HG03196 (cell line): ENCODE data around the gene CCR4.
"Not testable (repeated sequence)": the region's sequence is repeated elsewhere in the genome, so short reads cannot be mapped to it uniquely, and the experiment has no call there.

Source experiments
- ATAC-seq: cut with Tn5 transposase; IDR thresholded peaks from one replicate; pipeline ENCODE4 v1.9.1; 2021; ENCODE audit not compliant: unreplicated experiment

CCR4 gene

DNA sequence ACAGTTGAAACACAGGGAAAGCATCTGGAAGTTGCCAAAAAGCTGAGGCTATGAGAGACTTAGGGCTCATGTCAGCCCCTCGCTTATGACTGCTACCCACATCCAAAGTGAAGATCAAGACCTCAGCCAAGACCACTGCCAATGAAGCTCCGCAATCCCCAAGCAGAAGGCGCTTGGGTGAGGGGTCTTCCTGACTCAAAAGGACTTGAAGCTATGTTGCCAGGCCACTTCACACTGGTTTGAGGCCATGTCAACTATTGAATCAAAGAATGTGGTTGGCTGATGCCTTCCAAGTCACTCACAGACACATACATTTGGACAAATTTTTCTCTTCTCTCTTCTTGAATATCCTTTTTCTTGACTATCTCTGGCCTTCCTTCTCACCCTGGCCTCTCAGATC lies 928 bp upstream of the CCR4 start:
- ATAC-seq = no peak

DNA sequence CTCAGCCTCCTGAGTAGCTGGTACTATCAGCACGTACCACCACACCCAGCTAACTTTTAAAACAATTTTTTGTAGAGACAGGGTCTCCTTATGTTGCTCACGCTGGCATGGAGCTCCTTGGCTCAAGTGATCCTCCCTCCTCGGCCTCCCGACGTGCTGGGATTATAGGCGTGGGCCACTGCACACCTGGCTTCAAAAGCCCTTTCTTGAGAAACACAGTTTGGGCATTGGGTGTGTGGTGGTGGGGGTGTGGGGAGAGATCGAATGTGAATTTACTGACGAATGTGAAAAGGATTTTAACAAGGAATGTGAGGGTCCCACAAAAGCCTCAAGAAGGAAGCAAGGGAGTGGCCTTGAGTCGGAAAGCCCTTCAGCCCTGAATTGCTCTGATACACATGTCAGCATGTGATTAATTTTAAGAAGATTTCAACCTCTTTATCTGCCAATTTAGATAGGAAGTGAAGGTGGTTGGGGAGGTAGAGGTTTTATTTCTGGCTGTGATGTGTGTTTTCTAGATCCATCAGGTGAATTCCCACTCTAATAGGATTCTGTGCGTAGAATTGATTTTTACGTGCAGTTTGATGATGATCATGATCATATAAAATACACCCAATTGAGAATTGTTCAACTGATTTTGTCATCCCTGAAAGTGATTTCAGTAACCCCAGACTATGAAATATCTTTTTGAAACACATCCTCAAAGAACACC lies 1.1 kb downstream of the CCR4 start:
- ATAC-seq = no peak

DNA sequence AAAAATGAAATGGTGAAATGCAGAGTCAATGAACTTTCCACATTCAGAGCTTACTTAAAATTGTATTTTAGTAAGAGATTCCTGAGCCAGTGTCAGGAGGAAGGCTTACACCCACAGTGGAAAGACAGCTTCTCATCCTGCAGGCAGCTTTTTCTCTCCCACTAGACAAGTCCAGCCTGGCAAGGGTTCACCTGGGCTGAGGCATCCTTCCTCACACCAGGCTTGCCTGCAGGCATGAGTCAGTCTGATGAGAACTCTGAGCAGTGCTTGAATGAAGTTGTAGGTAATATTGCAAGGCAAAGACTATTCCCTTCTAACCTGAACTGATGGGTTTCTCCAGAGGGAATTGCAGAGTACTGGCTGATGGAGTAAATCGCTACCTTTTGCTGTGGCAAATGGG lies 3.1 kb downstream of the CCR4 start:
- ATAC-seq = no peak

DNA sequence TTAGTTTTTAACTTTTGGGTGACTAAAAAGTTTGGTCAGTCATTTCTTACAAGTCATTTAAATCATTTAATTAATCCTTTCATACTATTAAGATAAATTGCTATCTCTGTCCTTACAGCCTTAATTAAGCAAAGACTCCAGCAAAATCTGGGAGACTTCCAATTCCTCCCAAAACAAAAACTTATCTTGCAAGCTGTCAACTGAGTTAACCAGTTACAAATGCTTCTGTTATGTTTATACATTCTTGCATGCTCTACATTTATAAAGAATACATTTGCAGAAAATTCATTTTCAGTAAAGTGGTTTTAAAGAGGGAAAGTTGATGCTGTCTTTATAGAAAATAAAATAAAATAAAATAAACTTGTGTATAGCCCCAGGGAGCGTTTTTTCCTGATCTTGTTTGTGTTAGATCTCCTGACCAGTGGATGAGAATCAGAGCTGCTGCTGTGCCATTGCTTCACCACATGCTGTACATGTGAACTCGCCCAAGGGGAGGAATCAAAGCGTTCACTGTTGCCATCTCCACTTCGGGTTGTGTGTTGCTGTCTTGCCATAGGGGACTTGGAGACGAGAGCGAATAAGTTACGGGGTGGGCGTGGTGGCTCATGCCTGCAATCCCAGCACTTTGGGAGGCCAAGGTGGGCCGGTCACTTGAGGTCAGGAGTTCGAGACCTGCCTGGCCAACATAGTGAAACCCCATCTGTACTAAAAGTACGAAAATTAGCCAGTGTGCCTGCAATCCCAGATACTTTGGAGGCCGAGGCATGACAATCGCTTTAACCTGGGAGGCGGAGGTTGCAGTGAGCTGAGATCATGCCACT lies 5.5 kb downstream of the CCR4 start:
- ATAC-seq = no peak

DNA sequence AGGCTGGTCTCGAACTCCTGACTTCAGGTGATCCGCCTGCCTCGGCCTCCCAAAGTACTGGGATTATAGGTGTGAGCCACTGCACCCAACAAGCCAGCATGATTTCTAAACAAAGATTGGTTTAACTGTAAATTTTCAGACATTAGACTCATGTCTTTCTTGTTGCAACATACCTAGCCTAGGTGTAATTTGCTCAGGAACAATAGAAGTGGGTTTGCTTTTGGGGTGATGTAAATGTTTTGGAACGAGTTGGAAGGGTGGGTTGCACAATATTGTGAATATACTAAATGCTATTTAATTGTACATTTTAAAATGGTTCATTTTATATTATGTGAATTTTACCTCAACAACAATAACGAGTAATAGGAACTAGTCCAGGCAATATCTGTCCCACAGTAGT lies 7.1 kb downstream of the CCR4 start:
- ATAC-seq = no peak

DNA sequence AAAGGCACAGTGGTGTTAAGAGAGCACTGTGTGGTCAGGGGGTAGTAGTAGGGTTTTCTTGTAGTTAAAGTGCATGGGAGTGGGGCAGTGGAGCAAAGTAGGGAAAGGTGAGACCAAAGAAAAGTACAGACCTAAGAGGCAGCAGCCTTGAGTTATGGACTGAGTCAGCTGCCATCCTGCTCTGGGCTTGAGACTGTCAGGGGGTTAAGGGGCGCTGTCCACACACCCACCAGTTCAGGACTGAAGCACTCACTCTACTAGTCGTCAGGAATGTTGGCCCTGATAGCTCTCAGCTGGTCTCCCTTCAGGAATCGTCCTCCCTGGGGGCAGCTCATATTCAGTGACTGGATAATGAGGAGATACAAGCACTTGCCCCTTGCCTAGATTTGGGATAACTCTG lies 7.9 kb downstream of the CCR4 start:
- no peak for ATAC-seq

DNA sequence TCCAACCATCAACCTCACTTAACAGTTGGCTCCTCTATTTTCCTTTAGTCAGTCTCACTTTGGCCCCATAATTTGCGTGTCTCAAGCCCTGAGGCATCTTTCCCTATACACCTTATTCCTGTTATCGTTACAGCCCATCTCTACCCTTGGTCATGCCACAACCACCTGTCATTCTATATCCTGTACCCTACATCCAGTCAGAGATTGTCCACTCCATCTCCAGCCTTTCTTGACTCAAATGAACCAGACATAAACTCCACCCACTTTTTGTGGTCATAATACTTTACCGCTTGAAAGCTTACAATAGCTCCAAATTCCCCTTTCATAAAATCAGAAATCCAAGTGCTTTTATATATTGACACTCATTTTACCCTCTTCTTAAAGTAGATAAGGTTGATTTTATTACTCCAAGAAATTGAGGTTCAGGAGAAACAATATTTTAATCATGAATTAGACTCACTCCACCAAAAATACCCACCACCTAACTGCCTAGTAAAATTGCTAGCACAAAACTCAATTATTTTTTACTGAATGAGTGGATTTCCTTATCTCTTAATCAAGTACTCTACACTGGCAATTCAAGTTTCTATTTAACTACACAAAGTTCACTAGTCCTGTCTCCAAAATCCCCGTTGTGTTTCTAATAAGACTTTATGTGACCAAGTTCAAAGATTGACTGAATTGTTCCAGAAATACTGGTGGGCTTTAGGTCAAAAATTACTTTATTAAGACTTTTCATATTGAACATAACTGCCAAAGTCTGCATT lies 9.1 kb downstream of the CCR4 start:
- no peak for ATAC-seq

DNA sequence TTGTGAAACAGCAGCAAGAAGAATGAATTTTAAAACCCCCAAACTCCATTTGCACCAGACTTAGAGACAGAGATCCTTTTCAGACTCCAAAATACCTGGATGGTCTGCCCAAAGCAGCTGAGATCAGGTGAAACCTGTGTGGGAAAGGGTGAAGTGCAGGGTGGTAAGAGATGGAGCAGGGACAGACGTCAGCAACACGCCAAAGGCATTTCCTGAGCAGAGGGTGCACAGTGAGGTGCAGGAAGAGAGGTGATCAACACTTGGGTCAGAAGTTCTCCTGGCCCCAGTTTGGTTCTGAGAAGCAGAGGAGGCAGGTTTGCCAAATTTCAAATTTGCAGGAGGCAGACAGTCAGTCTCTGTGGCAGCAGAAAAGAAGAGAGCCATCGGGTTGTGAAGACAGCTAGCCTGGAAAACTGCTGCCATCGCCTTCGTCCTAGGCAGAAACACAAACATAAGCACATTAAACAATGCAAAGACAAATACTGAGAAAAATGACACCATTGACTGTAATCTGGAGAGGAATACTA lies 9.8 kb downstream of the CCR4 start:
- no peak for ATAC-seq

DNA sequence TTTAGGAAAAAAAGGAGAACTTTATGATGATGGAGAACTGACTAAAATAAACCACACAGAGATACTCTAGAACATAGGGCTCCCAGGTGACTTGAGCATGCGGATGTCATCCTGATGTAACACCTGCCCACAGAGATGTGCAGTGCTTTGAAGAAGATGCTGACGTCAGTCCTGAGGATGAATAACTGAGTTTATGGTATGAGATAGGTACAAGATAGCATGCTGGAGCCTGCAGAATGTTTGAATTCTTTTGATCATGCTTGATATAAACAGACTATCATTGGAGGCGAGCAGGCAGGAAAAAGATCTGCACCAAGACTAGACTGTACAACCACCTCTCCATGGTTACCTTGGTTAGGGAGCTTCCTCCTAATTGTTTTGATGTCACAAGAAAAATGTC lies 12.4 kb downstream of the CCR4 start:
- no peak for ATAC-seq

DNA sequence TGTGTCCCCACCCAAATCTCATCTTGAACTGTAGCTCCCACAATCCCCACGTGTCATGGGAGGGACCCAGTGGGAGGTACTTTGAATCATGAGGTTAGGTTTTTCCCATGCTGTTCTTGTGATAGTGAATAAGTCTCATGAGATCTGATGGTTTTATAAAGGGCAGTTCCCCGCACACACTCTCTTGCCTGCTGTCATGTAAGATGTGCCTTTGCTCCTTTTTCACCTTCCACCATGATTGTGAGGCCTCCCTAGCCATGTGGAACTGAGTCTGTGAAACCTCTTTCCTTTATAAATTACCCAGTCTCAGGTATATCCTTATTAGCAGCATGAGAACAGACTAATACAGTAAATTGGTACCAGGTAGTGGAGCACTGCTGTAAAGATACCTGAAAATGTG lies 13.3 kb downstream of the CCR4 start:
- not testable (repeated sequence) for ATAC-seq

DNA sequence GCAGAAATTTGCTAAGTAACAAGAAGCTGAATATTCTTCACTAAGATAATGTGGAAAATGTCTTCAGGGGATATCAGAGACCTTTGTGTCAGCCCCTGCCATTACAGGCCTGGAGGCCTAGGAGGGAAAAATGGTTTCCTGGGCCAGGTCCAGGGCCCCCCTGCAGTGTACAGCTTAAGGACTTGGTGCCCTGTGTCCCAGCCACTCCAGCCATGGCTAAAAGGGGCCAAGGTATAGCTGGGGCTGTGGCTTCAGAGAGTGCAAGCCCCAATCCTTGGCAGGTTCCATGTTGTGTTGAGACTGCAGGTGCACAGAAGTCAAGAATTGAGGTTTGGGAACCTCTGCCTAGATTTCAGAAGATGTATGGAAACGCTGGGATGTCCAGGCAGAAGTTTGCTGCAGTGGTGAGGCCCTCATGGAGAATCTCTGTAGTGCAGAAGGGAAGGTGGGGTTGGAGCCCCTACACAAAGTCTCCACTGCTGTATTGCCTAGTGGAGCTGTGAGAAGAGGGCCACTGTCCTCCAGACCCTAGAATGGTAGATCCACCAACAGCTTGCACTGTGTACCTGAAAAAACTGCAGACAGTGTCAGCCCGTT lies 14.3 kb downstream of the CCR4 start:
- not testable (repeated sequence) for ATAC-seq

DNA sequence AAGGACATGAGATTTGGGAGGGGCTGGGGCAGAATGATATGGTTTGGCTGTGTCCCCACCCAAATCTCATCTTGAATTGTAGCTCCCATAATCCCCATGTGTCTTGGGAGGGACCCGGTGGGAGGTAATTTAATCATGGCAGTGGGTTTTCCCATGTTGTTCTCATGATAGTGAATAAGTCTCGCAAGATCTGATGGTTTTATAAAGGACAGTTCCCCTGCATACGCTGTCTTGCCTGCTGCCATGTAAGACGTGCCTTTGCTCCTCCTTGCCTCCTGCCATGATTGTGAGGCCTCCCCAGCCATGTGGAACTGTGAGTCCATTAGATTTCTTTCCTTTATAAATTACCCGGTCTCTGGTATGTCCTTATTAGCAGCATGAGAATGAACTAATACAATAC lies 15.2 kb downstream of the CCR4 start:
- not testable (repeated sequence) for ATAC-seq

DNA sequence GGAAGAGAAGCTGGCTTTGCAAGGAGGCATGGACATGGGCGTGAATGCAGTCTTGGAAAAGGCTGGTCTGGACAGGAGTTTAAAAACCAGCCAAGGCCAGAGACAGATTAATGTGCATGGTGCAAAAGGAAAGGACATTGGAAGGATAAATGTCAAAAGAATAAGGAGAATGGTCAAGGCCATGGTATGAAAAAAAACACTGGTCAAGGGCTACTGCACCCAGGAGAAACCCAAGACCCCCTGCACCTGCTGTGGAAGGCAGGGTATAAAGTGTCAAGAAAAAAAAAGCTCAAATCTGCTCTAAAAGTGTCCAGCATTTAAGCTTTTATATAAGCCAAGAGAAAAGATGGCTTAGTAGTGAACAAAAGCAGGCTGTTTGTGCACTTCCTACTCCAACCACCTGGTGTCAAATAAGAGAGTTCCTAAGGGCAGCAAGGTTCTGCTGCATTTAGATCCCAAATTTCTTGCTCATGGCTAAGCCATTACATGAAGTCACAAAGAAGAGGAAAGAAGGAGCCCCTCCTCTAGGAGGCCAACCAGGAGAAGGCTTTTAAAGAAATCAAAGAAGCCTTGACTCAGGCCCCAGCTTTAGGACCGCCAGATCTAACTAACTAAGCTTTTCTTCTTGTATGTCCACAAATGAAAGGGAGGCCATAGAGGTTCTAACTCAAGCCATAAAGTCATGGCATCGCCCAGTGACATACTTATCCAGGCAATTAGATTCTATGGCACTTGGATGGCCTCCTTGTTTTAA lies 16.9 kb downstream of the CCR4 start:
- no peak for ATAC-seq

DNA sequence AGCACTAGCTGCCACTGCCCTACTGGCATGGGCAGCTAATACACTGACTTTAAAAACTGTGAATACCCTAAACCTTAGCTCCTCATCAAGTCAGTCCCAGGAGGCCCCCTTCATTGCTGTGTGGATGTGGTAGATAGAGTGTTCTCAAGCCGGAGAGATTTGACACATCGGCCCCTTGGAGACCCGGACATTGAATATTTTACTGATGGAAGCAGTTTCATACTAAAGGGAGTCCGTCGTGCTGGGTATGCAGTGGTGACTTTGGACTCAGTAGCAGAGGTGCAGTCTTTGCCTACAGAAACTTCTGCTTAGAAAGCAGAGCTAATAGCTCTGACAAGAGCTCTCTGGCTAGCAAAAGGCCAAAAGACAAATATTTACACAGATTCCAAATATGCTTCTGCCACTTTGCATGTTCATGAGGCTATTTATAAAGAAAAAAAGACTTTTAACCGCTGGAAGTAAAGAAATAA lies 17.5 kb downstream of the CCR4 start:
- no peak for ATAC-seq

DNA sequence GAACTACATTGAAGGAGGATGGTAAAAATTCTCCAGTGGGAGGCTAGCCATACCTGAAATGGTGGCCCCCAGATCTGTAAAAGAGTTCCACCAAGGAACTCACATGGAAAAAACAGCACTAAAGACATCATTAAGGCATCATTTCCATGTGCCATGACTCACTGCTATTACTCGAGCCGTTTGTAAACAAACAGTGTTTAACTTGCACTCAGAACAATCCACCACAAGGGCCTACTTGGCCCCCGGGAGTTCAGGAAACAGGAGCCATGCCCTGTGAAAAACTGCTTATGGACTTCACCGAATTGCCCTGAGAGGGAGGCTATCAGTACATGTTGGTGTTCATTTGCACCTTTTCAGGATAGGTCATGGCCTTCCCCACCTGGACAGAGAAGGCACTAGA lies 18.2 kb downstream of the CCR4 start:
- ATAC-seq = no peak

DNA sequence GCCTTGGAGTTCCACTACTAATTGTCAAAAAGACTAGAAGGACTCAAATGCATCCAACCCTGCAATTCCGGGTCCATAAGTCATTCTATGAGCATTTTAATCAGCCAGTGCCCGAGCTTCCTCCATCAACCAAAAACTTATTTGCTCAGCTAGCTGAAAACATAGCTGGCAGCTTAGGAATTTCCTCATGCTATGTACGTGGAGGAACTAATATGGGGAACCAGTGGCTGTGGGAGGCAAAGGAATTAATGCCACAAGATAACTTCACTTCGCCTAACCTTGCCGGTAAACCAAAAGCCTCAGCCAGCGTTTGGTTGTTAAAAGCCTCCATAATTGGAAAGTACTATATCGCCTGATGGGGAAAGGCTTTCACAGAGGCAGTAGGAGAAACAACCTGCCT lies 19.8 kb downstream of the CCR4 start:
- ATAC-seq = not testable (repeated sequence)

DNA sequence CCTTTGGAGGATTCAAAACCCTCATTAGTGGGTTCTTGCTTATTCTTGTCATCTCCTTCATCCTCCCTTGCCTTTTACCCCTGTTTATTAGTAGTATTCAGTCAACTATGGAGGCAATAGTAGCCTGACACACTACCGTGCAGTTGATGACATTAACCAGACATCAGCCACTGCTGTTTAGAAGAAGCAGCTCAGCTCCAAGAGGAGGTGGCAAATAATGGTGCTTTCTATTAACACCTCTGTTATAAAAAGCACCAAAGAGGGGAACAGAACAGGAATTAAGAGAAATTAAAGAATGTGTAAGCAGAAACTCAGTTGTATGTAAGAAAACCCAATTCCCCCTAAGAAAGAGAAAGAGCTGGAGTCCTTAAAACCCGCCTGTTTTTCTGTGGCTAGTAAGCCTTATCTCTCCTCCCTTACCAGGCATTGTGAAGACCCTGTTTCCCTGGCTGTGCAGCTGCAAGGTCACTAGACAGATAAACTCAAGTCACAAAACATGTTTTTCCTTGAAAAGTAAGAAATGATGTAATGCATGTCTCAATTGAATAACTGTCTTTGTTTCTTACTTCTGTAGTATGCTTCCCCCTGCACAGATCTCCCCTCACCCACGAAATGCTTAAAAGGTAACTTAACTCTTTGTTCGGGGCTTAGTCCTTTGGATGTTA lies 21.2 kb downstream of the CCR4 start:
- ATAC-seq = no peak

DNA sequence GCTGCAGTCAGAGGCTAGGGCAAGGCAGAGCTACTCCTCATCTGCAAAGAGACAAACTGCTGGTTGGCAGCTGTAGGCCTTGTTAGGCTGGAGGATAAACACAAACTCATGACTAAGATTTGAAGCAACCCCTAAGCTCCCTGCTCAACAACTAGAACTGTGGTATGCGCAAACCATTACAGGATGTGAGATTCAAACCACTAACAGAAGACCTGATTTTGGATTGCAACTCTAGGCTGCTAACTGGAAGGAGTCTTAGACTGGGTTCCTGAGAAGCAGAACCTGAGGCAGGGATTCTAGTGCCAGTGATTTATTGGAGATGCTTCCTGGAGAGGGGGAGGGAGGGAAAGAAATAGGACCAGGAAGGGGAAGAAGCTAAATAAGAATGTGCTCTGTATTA lies 22.5 kb downstream of the CCR4 start:
- ATAC-seq = peak; percentile 55

DNA sequence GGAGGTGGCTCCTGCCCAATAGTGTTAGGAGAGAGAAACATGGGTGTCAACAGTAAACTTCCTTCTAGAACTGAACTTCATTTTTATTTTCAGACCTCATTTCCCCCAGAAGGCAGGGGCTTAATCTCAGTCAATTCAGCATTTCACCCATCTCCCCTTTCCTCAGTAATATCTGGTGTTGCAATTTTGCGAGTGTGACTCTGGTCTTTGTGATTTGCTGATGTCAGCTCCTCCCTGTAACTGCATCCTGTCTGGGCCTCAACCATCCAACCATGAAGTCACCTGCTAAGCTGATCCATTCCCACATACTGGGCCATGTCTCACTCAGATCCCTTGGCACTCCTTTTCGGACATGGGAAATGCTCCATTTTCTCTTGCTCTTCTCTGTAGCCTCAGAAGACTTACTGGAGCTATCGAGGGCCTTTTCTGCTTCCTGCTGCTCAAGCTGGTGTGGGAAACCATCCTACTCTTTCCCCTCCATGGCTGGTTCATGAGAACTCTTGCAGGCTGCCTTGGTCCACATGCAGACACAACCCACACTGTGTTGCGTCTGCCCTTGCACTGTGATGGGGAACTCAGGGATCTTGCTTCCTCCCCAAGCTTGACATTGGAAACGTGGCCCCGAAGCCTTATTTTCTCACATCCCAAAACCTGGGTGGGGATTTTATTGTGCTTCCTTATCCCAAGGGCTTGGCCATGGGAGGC lies 24.6 kb downstream of the CCR4 start:
- no peak for ATAC-seq
